VCaP (cell line): ENCODE data around the gene MISP.

Experiments
- H3K27ac ChIP-seq: fragments of 450-650 bp; 2 replicates; pipeline ENCODE4 v1.5.1; 2017
- TF ChIP-seq, protein P1 (sequence below): fragments of 450-650 bp; conservative IDR thresholded peaks from 2 replicates; pipeline ENCODE4 v1.5.1; 2017; ENCODE audit warnings: mild to moderate bottlenecking, moderate library complexity

The MISP gene

DNA sequence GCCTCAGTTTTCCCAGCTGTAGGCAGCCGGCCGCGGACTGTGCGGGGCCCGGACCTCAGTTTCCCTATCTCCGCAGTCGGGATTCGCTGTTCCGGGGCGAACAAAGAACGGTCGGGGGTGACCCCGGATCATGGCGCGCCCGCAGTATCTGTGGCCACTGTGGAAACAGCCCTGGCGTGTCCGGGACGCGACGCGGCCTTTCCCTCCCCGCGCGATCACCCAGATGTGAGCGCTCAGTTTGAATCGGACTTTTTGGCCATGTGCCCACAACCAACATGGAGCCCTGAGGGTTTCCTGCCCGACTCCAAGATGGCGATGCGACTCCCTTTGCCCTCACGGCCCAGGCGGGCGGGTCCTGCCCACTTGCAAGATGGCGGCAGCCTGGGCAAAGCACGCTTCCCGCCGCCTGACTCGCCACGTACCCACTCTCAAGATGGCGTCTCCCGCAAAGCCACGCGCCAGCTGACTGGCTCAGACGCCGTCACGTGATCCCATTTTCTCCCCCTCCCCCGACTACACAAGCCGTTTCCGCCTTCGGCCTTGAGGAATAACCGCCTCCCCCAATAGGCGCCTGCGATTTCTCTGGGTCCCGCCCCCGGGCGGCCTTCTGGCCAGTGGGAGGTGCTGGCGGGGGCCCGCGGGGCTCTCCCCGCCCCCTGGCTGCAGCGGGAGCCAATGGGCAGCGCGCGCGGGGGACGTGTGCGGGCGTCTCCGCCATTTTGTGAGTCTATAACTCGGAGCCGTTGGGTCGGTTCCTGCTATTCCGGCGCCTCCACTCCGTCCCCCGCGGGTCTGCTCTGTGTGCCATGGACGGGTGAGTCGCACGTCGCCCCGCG, 46.0 kb downstream of the MISP start, which contains the start of gene PTBP1:
Gene PTBP1, plus strand, starts transcription at position 761 of the 836 bp plus-strand sequence. Its CDS starts 46 bp downstream, at position 807.
- peak within 1 kb of the TSS; percentile 99 for H3K27ac ChIP-seq
- TF ChIP-seq, protein P1, sequence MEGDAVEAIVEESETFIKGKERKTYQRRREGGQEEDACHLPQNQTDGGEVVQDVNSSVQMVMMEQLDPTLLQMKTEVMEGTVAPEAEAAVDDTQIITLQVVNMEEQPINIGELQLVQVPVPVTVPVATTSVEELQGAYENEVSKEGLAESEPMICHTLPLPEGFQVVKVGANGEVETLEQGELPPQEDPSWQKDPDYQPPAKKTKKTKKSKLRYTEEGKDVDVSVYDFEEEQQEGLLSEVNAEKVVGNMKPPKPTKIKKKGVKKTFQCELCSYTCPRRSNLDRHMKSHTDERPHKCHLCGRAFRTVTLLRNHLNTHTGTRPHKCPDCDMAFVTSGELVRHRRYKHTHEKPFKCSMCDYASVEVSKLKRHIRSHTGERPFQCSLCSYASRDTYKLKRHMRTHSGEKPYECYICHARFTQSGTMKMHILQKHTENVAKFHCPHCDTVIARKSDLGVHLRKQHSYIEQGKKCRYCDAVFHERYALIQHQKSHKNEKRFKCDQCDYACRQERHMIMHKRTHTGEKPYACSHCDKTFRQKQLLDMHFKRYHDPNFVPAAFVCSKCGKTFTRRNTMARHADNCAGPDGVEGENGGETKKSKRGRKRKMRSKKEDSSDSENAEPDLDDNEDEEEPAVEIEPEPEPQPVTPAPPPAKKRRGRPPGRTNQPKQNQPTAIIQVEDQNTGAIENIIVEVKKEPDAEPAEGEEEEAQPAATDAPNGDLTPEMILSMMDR: no peak

DNA sequence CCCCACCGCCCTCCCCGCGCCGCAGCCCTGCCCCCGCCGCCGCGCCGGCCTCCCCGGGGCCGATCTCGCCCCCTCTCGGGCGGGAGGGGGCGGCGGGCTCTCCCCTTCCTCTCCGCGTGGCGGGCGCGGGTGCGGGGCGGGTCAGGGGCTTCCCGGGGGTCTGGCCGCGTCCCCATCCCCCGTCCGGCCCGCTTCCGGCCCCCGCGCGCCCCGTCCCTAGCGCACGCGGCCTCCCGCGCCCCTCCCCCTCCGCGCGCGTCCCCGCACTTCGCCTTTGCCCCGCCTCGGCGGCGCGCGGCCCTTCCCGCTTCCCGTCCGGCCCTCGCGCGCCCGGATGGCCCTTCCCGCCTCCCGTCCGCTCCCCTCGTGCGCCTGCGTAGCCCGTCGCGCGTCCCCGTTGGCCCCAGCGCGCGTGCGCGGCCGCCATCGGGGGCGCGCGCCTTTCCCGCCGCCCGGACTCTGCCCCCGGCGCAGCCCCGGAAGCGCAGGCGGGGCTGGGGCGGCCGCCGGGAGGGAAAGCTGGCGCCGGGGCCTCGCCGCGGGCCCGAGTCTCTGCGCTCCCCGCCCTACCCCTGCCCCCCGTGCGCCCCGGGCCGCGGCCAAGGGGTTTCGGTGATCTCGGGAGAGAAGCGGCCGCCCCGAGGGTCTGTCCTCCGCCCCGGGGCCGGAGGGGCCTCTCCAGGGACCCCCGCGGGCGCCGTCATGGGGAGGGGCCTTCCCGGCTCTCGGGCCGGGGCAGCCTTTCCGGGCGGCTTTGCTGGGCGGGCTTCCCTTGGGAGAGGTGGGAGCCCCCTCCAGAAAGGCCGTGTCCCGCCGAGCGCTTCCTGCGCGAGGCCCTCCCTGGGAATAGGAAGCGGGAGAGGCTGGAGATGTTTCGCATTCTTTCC, 46.9 kb downstream of the MISP start:
- TF ChIP-seq, protein P1: no peak
- peak overlapping the region; percentile 99 for H3K27ac ChIP-seq

DNA sequence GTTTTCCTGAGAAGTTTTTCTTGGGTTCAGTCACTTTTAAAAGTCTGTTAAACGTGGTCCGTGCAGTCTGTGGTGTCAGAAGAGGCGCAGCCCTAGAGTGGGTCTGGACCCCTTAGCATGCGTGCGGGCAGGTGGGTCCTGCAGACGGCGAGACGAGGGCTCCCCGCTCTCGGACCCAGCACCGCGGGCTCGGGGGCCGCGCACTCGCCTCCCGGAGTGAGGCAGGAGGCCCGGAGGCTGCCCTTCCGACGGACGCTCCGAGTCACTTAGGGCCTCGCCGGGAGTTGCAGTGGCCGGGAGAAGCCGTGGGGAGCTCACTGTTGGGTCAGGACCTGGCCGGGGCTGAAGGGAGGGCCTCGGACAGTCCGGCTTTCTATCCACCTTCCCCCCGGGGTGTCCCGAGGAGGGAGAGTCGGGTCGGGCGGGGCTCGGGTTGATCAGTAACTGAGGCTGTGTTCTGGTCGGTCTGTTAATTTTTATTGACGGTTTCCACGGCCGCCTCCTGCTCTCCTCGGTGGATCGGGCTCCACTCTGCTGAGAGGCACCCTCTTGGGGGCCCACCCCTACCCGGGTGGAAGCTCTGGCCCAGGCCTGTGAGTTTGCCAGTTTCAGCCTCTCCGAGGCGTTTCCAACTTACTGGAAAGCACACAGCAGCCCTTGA, 47.6 kb downstream of the MISP start:
- TF ChIP-seq, protein P1: no peak
- peak overlapping the region; percentile 99 for H3K27ac ChIP-seq

DNA sequence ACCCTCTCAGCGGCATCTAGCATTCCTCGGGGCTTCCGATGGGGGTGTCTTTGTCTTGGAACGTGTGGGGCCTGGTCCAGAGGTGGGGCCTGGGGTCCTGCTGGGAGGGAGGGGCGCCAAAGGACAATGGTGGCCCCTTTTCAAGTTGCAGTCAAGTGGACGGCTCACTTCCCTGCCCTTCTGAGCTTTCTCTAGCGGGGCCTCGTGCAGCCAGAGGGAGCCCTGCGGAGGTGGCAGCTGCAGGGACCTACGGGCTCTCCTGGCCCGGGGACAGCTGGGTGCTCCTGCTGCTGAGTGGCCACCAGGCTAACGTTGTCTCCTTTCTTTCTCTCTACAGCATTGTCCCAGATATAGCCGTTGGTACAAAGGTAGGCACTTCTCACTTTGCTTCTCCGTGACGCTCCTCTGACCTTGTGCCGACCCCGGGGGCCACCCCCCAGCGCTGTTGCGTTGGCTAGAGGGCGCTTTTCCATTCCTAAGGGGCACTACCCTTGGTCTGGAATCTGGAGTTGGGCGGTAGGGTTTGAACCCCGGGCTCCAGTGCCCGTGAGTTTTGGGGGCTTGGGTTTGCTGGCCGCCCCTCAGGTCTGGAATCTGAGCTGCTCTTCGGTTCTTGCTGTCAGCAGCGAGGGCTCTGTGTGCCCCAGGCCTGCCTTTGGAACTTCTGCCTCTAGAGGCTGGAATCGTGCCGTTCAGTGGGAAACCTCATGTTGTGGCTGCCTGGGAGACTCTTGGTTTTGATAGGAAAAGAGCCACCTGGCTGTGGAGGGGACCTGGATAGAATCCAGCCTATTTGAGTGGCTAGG, 48.4 kb downstream of the MISP start:
- TF ChIP-seq, protein P1: peak; percentile 22; the same call in 1 of the 2 replicates
- peak overlapping the region; percentile 99 for H3K27ac ChIP-seq

DNA sequence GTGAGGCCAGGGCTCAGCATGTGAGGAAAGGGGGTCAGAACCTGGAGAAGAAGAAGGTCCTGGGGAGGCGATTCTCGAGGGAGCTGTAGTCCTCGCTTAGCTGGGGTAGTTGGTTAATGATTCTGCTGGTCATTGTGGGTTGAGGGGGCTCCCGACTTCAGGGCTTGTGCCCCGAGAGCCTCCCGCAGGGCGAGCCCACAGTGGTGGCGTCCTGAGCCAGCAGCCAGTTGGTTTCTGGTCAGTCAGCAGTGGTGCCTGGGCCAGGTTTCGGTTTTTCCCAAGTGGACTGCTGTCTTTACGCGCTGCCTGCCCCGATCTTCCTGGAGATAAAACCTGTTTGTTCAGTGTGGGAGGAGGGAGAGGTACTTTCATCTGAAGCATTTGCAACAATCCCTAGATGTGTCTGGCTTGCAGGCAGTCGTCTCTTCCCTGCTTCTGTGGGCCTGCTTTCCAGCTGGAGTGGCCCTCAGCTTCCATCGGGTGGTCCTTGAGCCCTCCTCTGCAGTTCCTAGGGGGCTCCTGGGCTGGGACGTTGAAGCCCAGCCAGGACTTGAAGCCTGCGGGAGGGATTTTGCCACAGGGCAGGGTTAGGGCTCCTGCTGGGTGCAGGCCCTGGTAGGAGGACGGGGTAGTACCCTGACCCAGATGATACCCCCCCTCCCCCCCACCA, 49.6 kb downstream of the MISP start:
- peak overlapping the region; percentile 99 for H3K27ac ChIP-seq

More for the DNA sequence above, 49.6 kb downstream of the MISP start:
- TF ChIP-seq, protein P1: no peak
